HepG2 (cell line): ENCODE measurements around the gene YIPF3. TPM values are rescaled to one million over a fixed set of nuclear protein-coding genes. Genes with fewer than 3 reads are reported as not detected.

Experiments
- ARNT2 ChIP-seq: sonication (generic); formaldehyde crosslinking; IDR thresholded peaks from 2 replicates; pipeline ENCODE4 v1.8.0; 2022; ENCODE audit warnings: mild to moderate bottlenecking, low read depth, missing genetic modification reagents, moderate library complexity
- KAT7 ChIP-seq: IDR thresholded peaks from 2 replicates; pipeline ENCODE4 v1.6.1; 2018; ENCODE audit warnings: borderline replicate concordance, missing compliant biosample characterization
- MLLT10 ChIP-seq: sonication (generic); formaldehyde crosslinking; IDR thresholded peaks from 2 replicates; pipeline ENCODE4 v1.4.0; 2020; ENCODE audit warnings: missing genetic modification reagents
- MTA1 ChIP-seq: sonication (generic); formaldehyde crosslinking; IDR thresholded peaks from 2 replicates; pipeline ENCODE4 v1.4.0; 2020; ENCODE audit warnings: missing genetic modification reagents, mild to moderate bottlenecking, borderline replicate concordance
- PAF1 ChIP-seq: IDR thresholded peaks from 2 replicates; pipeline ENCODE4 v1.6.1; 2016; ENCODE audit warnings: missing genetic modification reagents, missing compliant biosample characterization
- PLSCR1 ChIP-seq: sonication (generic); formaldehyde crosslinking; IDR thresholded peaks from 2 replicates; pipeline ENCODE4 v1.5.0; 2020; ENCODE audit warnings: missing genetic modification reagents, mild to moderate bottlenecking, borderline replicate concordance
- RBM39 ChIP-seq: fragments of 200-400 bp; formaldehyde crosslinking; IDR thresholded peaks from one replicate; pipeline ENCODE4 v1.6.1; 2018; ENCODE audit warnings: antibody characterized with exemption, mild to moderate bottlenecking, low read depth, low read length; ENCODE audit not compliant: poor library complexity, severe bottlenecking
- RNF2 ChIP-seq: fragments of 450-650 bp; conservative IDR thresholded peaks from 2 replicates; pipeline ENCODE4 v1.6.1; 2016; ENCODE audit warnings: low read depth
- SOX13 ChIP-seq, 3 experiments: fragments of 450-650 bp in 1 of 3; sonication (generic) in 1 of 3; formaldehyde crosslinking in 1 of 3; IDR thresholded peaks in 2 of 3; conservative IDR thresholded peaks in 1 of 3; 2 replicates each; pipeline versions ENCODE4 v1.5.0 to v1.6.1; 2016 to 2020; ENCODE audit warnings: antibody characterized with exemption in 1 of 3, mild to moderate bottlenecking in 1 of 3, missing compliant biosample characterization in 1 of 3, missing genetic modification reagents in 1 of 3, moderate library complexity in 1 of 3
- TBX3 ChIP-seq: fragments of 450-650 bp; IDR thresholded peaks from 2 replicates; pipeline ENCODE4 v1.6.1; 2017; ENCODE audit warnings: antibody characterized with exemption, mild to moderate bottlenecking, inconsistent platforms, borderline replicate concordance
- ZNF232 ChIP-seq: sonication (generic); formaldehyde crosslinking; IDR thresholded peaks from 2 replicates; pipeline ENCODE4 v1.4.0; 2020; ENCODE audit warnings: missing genetic modification reagents, borderline replicate concordance
- ZNF331 ChIP-seq: sonication (generic); formaldehyde crosslinking; IDR thresholded peaks from 2 replicates; pipeline ENCODE4 v1.4.0; 2020; ENCODE audit warnings: missing genetic modification reagents
- ZNF737 ChIP-seq: sonication (generic); formaldehyde crosslinking; IDR thresholded peaks from 2 replicates; pipeline ENCODE4 v1.5.0; 2020; ENCODE audit warnings: missing genetic modification reagents, mild to moderate bottlenecking, borderline replicate concordance
- polyA plus RNA-seq, 8 experiments: library from polyadenylated mRNA; depleted of rRNA in 3 of 8; stranded (reverse) in 7 of 8; unstranded in 1 of 8; fragments of >200 nt; fragmentation: Illumina TruSeq in 4 of 8; extraction: Trizol in 4 of 8; gene quantifications; 2 replicates each; pipeline versions ENCODE4 v1.2.1 to v1.2.3, GENCODE V29; 2011 to 2016; ENCODE audit warnings: low read depth in 4 of 8, missing spikeins in 1 of 8, mixed read lengths in 1 of 8; ENCODE audit not compliant: insufficient read depth in 1 of 8
- total RNA-seq, 5 experiments: library from RNA; depleted of rRNA; stranded (reverse); fragments of >200 nt; fragmentation: Illumina TruSeq; extraction: Trizol; gene quantifications; 2 replicates each; pipeline ENCODE4 v1.2.3, GENCODE V29; 2016; ENCODE audit warnings: low read depth in 1 of 5

Gene YIPF3
- total and polyA plus RNA-seq, 2 of the 13 experiments (the other 11 are each of a cell fraction or from before 2014, with no cell fraction given) = 107 to 206 TPM

GRCh38 chr6:43499028-43499815, 17.5 kb downstream of the YIPF3 start (continued):
- no peak for TF ChIP-seq PLSCR1
- no peak for TF ChIP-seq KAT7 (CRISPR knock-in tag)
- TF ChIP-seq RBM39 = no peak
- TF ChIP-seq ARNT2 (CRISPR knock-in tag) = no peak
- 0 out of 2 replicates have a peak, but pooled peaks have one; percentile 23 for TF ChIP-seq ZNF331 (CRISPR knock-in tag)
- TF ChIP-seq ZNF232 (CRISPR knock-in tag) = no peak
- no peak for TF ChIP-seq PAF1 (CRISPR knock-in tag)
- 0 out of 2 replicates have a peak, but pooled peaks have one; percentile 38 for TF ChIP-seq MTA1 (CRISPR knock-in tag)
- TF ChIP-seq TBX3 = no peak
- no peak for TF ChIP-seq SOX13 (IDR thresholded peaks at IDR 0.05)
- TF ChIP-seq SOX13 (CRISPR knock-in tag; conservative IDR thresholded peaks at IDR 0.05 in 1 of 2, IDR thresholded peaks at IDR 0.05 in 1 of 2) = peak in 1 of 2 experiments; percentile 68; a peak in 2 of 4 replicates
- no peak for TF ChIP-seq ZNF737
- no peak for TF ChIP-seq RNF2
- TF ChIP-seq MLLT10 = no peak
